HG03558 (cell line): Measurements from ENCODE around the gene CEP250.
"Not testable (repeated sequence)": the region's sequence is repeated elsewhere in the genome, so short reads cannot be mapped to it uniquely, and the experiment has no call there.

Experiments used
- ATAC-seq: cut with Tn5 transposase; IDR thresholded peaks from one replicate; pipeline ENCODE4 v1.9.1; 2021; ENCODE audit warnings: moderate number of reproducible peaks; ENCODE audit not compliant: unreplicated experiment; ENCODE audit errors: extremely low read depth

Gene CEP250

DNA sequence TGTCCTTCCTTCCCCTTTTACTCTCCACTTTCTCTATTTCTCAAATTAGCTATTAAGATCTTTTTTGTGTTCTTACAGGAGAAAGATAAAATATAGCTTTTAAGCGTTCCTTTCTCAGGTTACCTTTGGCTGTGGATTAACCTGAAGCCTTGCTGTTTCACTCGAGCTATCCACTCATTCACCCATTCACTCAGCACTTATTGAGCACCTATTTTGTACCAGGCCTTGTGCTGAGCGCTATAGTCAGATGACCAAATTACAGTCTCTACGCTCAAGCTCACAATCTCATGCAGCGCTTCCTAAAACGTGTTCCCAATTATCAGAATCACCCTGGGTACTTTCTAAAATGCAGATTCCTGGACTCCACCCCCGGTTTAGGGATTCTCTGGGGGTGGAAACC, 1.8 kb upstream of the CEP250 start:
- ATAC-seq: no peak

GRCh38 chr20:35456700-35457099, 1.3 kb downstream of the CEP250 start:
- ATAC-seq: not testable (repeated sequence)

- not testable (repeated sequence) for ATAC-seq
These were observed 2.1 kb downstream of the CEP250 start for GRCh38 chr20:35457539-35457938.

- no peak for ATAC-seq
These were observed 3.0 kb downstream of the CEP250 start for GRCh38 chr20:35458388-35458787.

DNA sequence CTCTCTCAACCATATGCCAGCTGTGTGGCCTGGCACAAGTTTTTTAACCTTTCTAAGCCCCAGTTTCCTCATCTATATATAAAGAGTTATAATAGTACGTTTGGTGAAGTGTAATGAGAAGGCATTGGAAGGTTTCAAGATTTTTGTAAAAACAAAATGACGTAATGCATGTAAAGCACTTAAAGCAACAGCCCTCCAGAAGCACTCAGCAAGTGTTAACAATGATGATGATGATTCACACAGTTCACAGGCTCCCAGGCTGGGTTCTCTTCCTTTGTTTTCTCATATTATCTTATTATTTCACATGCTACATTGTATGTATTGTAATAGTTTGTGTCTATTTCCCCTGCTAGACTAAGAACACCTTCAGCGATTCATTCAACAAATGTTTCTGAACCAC, 6.2 kb downstream of the CEP250 start:
- no peak for ATAC-seq

GRCh38 chr20:35462351-35462750, 7.0 kb downstream of the CEP250 start:
- ATAC-seq: no peak

- no peak for ATAC-seq
These were observed 8.3 kb downstream of the CEP250 start for GRCh38 chr20:35463455-35464300.

DNA sequence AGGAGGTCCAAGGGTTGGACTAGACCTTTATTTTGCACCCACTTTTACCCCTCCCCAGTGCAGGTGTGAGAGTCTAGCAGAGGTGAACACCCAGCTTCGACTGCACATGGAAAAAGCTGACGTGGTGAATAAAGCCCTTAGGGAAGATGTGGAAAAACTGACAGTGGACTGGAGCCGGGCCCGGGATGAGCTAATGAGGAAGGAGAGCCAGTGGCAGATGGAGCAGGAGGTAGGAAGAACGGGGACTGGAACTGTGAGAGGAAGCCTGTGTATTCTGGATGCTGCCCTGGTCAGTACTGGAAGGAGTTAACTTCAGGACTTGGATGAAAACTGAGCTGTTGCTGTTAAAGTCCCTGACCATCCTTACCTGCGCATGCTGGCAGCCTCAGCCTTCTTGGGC, 10.6 kb downstream of the CEP250 start:
- ATAC-seq: no peak

- no peak for ATAC-seq
These were observed 11.5 kb downstream of the CEP250 start for GRCh38 chr20:35466856-35467255.

DNA sequence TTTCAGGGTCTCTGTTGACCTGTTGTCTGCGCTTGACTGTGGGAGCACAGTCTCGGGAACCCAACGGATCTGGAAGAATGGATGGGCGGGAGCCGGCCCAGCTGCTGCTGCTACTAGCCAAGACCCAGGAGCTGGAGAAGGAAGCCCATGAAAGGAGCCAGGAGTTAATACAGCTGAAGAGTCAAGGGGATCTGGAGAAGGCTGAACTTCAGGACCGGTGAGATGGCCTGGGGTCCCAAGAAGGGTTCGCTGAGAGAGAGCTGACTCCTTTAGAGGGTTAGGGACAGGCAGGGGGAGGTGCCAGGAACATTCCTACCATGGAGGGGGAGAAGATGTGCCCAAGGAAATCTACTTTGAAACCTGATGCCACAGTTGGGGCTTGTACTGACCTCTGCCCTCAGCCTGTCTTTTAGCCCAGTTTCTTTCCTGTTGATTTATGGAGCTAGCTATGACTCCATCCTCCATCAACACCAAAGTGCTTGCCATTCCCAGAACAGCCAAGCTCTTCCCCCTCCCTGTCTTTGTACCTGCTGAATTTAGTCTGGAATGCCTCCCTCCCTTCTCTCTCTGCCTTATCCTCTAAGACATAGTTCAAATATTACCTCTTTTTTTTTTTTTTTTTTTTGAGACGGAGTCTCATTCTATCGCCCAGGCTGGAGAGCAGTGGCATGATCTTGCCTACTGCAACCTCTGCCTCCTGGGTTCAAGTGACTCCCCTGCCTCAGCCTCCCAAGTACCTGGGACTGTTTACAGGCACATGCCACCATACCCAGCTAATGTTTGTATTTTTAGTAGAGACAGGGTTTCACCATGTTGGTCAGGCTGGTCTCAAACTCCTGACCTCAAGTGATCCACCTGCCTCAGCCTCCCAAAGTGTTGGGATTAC, 12.2 kb downstream of the CEP250 start:
- ATAC-seq: no peak

DNA sequence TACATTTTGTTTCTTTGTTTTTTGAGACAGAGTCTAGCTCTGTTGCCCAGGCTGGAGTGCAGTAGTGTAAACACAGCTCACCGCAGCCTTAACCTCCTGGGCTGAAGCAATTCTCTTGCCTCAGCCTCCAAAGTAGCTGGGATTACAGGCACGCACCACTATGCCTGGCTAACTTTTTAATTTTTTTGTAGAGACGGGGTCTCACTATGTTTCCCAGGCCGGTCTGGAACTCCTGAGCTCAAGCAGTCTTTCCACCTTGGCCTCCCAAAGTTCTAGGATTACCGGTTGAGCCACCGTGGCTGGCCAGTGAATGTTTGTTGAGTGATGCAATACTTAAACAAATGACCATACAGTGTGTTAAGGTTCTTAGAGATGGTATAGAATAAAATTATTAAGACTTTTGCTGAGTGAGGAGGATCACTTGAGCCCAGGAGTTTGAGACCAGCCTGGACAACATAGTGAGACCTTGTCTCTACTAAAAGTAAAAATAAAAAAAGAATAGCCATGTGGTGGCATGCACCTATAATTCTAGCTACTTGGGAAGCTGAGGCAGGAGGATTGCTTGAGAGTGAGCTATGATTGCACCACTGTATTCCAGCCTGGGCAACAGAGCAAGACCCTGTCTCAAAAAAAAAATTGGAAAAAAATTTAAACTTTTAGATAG, 13.4 kb downstream of the CEP250 start:
- ATAC-seq: no peak

GRCh38 chr20:35472209-35472608, 16.8 kb downstream of the CEP250 start:
- ATAC-seq: no peak

- ATAC-seq: no peak
These were observed 18.3 kb downstream of the CEP250 start for GRCh38 chr20:35473684-35474083.

DNA sequence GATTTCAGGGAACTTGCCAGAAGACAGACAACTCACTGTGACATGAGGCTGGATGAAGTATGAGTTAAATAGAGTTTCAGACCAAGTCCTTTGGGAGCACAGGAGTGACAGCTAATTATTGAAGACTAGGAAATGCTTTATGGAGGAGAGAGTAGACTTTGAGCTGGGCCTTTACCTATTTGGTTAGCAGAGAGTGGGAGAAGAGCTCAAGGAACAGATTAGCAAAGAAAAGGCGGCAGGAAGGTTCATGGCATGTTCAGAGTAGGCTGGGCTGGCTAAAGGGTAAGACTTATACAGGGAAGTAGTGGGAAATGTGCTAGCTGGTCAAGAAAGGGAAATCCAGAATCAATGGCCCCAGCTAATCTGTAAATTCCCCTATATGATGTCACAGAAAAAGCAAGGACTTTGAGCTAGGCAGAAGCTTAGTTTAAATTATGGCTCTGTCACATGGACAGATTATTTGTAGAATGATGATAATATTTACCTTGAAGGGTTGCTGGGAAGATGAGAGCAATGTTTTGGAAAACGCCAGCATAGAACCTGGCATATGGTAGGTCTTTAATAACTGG, 19.0 kb downstream of the CEP250 start:
- ATAC-seq: no peak

- ATAC-seq: no peak
These were observed 20.9 kb downstream of the CEP250 start for GRCh38 chr20:35476288-35476687.

- no peak for ATAC-seq
These were observed 23.5 kb downstream of the CEP250 start for GRCh38 chr20:35478804-35479472.

DNA sequence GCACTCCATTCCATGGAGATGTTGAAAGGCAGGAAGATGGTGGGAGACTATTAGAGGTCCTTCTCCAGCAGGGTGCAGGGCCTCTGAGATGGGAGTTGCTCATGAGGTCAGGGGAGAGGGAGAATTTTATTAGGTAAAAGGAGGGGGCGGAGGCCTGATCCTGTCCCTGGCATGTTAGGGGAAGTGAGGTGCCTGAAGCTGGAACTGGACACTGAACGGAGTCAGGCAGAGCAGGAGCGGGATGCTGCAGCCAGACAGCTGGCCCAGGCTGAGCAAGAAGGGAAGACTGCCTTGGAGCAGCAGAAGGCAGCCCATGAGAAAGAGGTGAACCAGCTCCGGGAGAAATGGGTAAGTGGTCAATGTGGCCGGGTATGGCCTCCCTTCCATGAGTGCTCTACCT, 24.4 kb downstream of the CEP250 start:
- no peak for ATAC-seq

DNA sequence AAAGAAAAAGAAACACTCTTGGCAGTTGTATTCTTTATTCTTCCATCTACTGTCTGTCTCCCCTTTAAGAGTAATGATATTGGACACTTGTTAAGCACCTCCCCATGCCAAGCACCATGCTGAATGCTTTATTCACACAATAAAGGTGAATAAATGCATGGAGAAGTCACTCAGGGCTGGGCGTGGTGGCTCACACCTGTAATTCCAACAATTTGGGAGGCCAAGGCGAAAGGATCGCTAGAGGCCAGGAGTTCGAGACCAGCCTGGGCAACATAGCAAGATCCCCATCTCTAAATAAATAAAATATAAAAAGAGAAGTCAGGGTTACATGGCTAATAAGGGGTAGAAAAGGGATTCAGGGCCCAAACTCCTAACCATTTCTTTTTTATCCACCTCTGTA, 32.1 kb downstream of the CEP250 start:
- no peak for ATAC-seq

DNA sequence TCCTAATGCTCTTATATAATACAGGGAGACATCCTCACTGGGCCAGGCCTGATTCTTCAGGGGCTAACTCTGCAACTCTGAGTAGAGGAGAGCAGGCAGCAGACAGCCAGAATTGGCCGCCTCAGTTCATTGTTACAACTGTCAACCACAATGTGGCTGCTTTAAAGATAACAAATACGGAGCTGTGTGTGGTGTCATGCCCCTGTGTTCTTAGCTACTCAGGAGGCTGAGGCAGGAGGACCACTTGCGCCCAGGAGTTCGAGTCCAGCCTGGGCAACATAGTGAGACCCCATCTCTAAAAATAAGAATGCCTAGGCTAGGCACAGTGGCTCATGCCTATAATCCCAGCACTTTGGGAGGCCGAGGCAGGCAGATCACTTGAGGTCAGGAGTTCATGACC, 34.3 kb downstream of the CEP250 start:
- no peak for ATAC-seq

DNA sequence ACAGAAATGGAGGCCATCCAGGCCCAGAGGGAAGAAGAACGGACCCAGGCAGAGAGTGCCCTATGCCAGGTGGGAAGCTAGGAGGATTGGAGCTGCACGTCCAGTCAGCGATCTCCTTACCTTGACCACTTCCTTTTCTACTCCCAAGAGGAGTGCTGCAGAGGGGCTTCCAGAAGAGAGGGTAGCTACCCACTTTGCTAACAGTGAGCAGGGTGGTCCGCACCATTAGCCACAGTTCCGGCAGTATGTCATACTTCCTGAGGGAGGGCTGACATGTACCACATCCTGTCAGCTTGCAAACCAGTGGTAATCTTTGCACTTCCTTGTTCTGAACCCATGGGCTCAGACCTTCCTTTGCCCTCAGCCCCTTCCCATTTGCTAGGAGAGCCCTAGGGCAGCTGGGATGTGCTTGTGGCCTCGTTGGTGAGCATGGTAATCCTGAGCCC, 35.4 kb downstream of the CEP250 start:
- no peak for ATAC-seq
